ENCODE results near the gene GNB1. TPM values are rescaled to one million over a fixed set of nuclear protein-coding genes. Genes with fewer than 3 reads are reported as not detected.

GNB1 gene
- polyA plus RNA-seq, 3 donors: 41.9 to 357 (median 111) TPM

DNA sequence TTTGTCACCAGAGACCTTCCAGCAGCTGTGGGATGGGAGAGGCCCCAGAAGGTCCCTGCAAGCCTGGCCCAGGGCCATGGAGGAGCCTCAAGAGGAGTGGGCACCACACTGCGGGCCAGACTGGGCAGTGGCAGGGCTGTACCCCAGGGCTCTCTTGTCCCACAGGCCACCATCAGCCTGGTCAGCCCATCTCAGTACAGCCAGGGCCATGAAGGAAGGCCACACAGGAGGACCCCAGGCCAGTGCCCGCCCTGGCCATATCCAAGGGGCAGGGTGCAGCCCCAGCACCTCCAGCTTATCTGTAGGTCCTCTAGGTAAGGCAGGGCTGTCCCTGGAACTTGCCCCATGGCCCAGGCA lies 3.1 kb upstream of the GNB1 start:
- peaks cover 23% of the 10 kb centered on the region for H3K4me1 Mint-ChIP-seq
- peaks cover 14 to 36% (median 21%) of the 10 kb centered on the region in 3 donors for H3K27me3 Mint-ChIP-seq (ENCODE audit: low read depth in 3 of 3)
- H2AFZ ChIP-seq (ENCODE audit: insufficient read depth, low read depth, low read length, poor library complexity, severe bottlenecking): no peak overlapping the region
- H3K27ac Mint-ChIP-seq: peak overlapping the region in 1 of 7 donors; percentile 64
- peaks cover 0 to 2% (median 0%) of the 10 kb centered on the region in 7 donors for H3K9me3 Mint-ChIP-seq
- no peaks in the 10 kb centered on the region for H3K36me3 Mint-ChIP-seq
- 94% methylated on average over 2 of the region's 2 CpGs for WGBS (ENCODE audit: insufficient coverage)
- TF ChIP-seq, protein P1, sequence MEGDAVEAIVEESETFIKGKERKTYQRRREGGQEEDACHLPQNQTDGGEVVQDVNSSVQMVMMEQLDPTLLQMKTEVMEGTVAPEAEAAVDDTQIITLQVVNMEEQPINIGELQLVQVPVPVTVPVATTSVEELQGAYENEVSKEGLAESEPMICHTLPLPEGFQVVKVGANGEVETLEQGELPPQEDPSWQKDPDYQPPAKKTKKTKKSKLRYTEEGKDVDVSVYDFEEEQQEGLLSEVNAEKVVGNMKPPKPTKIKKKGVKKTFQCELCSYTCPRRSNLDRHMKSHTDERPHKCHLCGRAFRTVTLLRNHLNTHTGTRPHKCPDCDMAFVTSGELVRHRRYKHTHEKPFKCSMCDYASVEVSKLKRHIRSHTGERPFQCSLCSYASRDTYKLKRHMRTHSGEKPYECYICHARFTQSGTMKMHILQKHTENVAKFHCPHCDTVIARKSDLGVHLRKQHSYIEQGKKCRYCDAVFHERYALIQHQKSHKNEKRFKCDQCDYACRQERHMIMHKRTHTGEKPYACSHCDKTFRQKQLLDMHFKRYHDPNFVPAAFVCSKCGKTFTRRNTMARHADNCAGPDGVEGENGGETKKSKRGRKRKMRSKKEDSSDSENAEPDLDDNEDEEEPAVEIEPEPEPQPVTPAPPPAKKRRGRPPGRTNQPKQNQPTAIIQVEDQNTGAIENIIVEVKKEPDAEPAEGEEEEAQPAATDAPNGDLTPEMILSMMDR (IDR thresholded peaks at IDR 0.05): no peak
- no peak overlapping the region for H3K4me3 Mint-ChIP-seq
- no peak for DNase-seq
- no peak overlapping the region for H3K4me2 ChIP-seq (replicated peaks; ENCODE audit: extremely low read depth, low read length, poor library complexity, severe bottlenecking)
- H3K79me2 ChIP-seq (ENCODE audit: insufficient read depth, low read length): peaks cover 33% of the 10 kb centered on the region
- H3K27me3 ChIP-seq (ENCODE audit: control insufficient read depth in 2 of 2, insufficient read depth in 2 of 2, low read length in 2 of 2): peaks cover 0 to 11% of the 10 kb centered on the region in 2 donors
- H3K36me3 ChIP-seq (replicated peaks in 1 of 2; ENCODE audit: control insufficient read depth in 1 of 2, insufficient read depth in 2 of 2, low read length in 2 of 2): no peaks in the 10 kb centered on the region
- no peak overlapping the region for H3K4me3 ChIP-seq (replicated peaks in 1 of 3; ENCODE audit: low read depth in 2 of 3, low read length in 3 of 3)
- peaks cover 14 to 17% of the 10 kb centered on the region in 2 donors for H3K4me1 ChIP-seq (ENCODE audit: control insufficient read depth in 1 of 2, insufficient read depth in 2 of 2, low read length in 2 of 2)
- no peak overlapping the region for H3K27ac ChIP-seq (ENCODE audit: low read depth in 1 of 2, low read length in 2 of 2)
- H3K9ac ChIP-seq (ENCODE audit: insufficient read depth, low read length, poor library complexity, severe bottlenecking): no peak overlapping the region
- intact Hi-C loops (cut with micrococcal nuclease): loop anchor here (5.0 to 10.0 kb wide), 4 partner anchors 37 to 117 kb away; partner anchors contain the start of gene NADK (in 1 of the 2)
- peaks cover 21% of the 10 kb centered on the region for H4K20me1 ChIP-seq (ENCODE audit: insufficient read depth, low read length)
- H3K9me3 ChIP-seq (replicated peaks in 1 of 2; ENCODE audit: control insufficient read depth in 1 of 2, insufficient read depth in 1 of 2, low read length in 2 of 2): no peaks in the 10 kb centered on the region

- Histone ChIP-seq H3K4me2 (replicated peaks; ENCODE audit: extremely low read depth, low read length, poor library complexity, severe bottlenecking) (no peak overlapping the region), H3K9me3 (replicated peaks in 1 of 2; ENCODE audit: control insufficient read depth in 1 of 2, insufficient read depth in 1 of 2, low read length in 2 of 2) (no peaks in the 10 kb centered on the region), H4K20me1 (ENCODE audit: insufficient read depth, low read length) (peaks cover 27% of the 10 kb centered on the region), H3K4me3 (replicated peaks in 1 of 3; ENCODE audit: low read depth in 2 of 3, low read length in 3 of 3) (no peak overlapping the region), H3K79me2 (ENCODE audit: insufficient read depth, low read length) (peaks cover 38% of the 10 kb centered on the region), H3K9ac (ENCODE audit: insufficient read depth, low read length, poor library complexity, severe bottlenecking) (no peak overlapping the region), H3K36me3 (replicated peaks in 1 of 2; ENCODE audit: control insufficient read depth in 1 of 2, insufficient read depth in 2 of 2, low read length in 2 of 2) (no peaks in the 10 kb centered on the region), H3K27me3 (ENCODE audit: control insufficient read depth in 2 of 2, insufficient read depth in 2 of 2, low read length in 2 of 2) (peaks cover 0 to 11% of the 10 kb centered on the region in 2 donors), H2AFZ (ENCODE audit: insufficient read depth, low read depth, low read length, poor library complexity, severe bottlenecking) (no peak overlapping the region), H3K4me1 (ENCODE audit: control insufficient read depth in 1 of 2, insufficient read depth in 2 of 2, low read length in 2 of 2) (peaks cover 20 to 22% of the 10 kb centered on the region in 2 donors), H3K27ac (ENCODE audit: low read depth in 1 of 2, low read length in 2 of 2) (no peak overlapping the region)
- no peak for DNase-seq
- Mint-ChIP-seq H3K4me1 (peaks cover 28% of the 10 kb centered on the region), H3K27ac (peak overlapping the region in 1 of 7 donors; percentile 74), H3K4me3 (peak overlapping the region in 1 of 2 donors; percentile 27), H3K27me3 (ENCODE audit: low read depth in 3 of 3) (peaks cover 14 to 36% (median 21%) of the 10 kb centered on the region in 3 donors), H3K36me3 (peaks cover 0 to under 1% of the 10 kb centered on the region in 2 donors), H3K9me3 (peaks cover 0 to 2% (median 0%) of the 10 kb centered on the region in 7 donors)
- TF ChIP-seq, protein P1 (IDR thresholded peaks at IDR 0.05): no peak
- intact Hi-C loops (cut with micrococcal nuclease): loop anchor here (5.0 to 10.0 kb wide), 4 partner anchors 36 to 116 kb away; partner anchors contain the start of gene NADK (in 1 of the 2)
- 97% methylated on average over 14 of the region's 19 CpGs for WGBS (ENCODE audit: insufficient coverage)
Observed at GRCh38 chr1:1893291-1893985, 2.6 kb upstream of the GNB1 start.
